CD1c-positive myeloid dendritic cell (primary cell): Measurements from ENCODE around the gene ABL1.

Source experiments
- DNase-seq: peaks from one replicate; pipeline ENCODE4 v3.0.0-alpha.2; 2016; ENCODE audit errors: extremely low spot score

Gene ABL1

DNA sequence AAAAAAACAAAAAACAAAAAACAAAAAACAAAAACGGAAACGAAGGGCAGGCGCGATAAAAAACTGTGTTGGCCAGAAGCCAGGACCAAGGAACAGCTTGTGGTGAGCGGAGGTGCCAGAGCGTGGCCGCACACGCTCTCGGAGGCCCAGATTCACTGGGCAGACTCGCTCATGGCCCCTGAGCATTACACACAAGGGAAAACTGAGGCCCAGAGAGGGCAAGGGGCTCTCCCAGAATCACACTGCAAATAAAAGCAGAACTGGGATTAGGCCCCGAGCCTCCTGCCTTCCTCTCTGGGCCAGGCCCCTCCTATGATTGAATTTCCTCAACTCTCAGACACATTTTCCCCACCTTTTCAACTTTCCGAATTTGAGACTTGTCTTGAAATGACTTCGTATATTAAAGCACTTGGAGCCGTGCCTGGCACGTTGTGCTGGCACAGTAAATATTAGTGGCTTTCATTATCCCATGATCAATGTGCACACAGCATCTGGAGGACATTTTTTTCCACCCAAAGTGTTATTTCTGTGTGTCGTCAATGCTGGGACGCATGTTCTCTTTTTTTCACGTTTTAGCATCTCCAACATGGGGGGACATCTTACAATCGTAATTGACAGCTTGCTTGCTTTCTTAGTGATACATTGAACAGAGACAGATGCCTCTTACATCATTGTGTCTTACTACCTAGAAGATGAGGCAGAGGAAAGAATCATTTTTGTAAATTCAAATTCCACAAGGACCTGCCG is 96.6 kb downstream of the ABL1 start:
- DNase-seq: no peak

DNA sequence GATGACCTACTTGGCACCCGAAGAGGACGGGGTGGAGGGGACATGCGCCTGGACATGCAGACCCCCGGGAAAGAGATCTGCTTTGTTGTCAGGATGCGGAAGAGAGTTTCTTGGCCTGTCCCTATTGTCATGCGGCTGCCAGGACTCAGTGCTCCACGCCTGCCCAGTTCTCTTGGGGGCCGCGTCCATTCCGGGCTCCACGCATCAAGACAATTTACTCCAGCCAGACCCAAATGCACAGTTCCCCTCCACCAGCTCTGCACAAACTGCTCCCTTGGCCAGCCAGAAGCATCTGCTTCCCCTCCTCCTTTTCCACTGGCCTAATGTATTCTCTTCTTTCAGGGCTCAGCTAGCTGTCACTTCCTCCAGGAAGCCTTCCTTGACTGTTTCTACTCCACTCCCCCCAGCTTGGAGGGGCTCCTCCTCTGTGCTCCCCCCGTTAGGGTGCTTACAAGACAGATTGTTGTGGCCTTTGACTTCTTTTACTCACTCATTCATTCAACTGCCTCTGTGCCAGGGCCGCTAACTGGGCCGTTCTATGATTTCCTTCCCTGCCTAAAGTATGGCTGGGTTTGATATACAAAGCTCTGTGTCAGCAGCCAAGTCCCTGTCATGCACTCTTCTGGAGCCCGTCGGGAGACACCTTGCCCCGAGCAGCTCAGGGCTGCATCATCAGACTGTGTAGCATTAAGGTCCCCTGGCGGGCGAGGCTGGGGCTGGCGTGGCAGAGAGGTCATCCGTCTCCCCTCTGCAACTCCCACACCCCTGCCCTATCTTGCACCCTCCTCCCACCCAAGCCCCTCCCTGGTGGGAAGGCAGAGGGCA is 97.4 kb downstream of the ABL1 start:
- no peak for DNase-seq

DNA sequence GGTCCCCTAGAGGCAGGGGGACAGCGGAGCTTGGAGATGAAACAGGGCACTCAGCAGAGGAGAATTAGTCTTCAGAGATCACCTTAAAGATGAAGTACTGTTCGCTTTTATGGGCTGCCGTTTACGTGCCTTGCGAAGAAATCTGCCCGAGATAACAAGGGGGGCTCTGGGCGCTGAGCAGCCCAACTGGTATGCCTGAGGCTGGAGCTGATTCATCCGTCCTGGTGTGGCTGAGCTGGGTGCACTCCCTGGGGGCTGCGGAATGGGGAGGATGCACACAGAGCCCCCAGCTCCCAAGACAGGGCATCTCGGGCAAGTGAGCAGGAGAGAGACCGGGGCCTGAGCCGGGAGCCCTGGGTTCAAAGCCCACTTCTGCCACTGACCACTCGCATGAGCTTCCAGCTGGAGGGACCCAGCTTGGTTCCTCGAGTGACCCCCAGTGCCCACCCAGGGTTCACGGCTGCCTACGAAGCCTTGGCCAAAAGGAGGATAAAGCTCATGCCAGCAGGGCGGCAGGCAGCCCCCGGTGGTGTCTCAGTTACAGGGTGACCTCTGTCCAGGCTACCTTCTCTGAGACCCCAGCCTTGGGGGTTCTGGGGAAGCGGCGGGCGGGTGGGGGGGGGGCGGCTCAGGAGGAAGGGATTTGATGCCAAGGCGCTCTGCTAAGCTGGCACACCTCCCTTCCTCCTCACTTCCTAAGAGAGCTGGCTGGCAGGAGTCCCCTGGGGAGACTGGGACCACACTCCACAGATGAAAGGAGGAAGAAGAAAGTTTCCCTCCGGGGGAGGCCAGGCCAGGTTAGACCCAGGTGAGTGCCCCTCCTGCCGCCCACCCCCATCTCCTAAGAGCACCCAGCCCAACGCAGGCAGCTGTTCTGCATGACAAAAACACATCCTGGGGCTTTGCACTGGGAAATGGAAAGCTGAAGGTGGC is 98.3 kb downstream of the ABL1 start:
- no peak for DNase-seq

DNA sequence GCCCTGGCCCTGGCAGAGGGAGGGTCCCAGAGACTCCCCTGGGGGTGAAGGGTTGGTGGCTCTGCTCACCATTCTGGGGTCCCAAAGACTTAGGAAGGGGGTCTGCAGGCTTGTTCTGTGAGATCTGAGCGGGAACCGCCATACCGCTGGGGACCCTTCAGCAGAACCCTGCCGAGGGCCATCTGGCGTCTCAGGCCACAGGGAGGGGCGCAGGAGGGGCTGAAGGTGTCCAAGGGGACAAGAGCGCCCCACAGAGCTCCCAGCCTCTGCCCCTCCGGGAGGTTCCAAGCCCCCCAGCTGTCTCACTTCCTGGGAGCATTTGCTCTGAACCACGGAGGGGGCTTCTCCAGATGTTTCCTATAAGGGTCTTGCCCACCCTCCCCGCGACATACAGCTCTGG is 99.2 kb downstream of the ABL1 start:
- no peak for DNase-seq

DNA sequence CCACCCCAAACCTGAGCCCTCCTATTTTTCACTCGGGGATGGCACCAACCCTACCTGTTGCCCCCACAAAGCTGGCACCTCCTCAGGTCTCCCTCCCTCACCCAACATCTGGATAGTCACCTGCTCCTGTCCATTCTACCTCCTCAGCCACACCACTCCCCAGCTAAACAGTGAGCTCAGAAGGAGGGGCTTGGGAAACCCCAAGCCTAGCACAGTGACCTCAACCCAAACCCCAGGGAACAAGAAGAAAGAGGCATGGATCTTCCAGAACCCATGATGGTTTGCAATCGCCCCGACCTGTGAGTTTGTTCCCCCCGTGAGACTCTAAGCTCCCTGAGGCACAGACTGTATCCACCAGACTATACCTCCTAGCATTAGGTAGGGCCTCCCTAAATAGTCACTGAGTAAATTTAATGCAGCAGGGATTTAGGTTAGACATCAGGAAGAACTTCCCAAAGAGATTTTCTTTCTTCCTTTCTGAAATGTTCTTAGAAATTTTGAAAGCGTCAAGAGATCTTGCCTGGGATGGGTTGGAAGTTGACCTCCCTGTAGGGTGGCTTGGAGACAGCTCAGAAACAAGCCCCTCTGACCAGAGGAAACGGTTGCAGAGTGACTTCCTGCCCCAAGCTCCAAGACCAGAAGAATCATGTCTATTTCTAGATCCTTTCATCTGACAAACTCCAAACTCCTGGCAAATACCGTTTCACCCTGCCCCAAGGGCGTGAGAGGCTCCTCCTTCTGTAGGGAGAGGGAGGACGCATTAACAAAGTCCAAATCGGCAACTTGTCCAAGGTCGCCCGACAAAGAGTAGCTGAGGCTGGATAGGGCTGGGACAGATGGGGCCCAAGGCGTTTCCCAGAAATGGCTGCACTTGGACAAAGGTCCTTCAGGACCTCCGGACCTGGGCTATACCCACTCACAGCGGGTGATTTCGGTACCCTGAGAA is 99.9 kb downstream of the ABL1 start:
- DNase-seq: no peak

DNA sequence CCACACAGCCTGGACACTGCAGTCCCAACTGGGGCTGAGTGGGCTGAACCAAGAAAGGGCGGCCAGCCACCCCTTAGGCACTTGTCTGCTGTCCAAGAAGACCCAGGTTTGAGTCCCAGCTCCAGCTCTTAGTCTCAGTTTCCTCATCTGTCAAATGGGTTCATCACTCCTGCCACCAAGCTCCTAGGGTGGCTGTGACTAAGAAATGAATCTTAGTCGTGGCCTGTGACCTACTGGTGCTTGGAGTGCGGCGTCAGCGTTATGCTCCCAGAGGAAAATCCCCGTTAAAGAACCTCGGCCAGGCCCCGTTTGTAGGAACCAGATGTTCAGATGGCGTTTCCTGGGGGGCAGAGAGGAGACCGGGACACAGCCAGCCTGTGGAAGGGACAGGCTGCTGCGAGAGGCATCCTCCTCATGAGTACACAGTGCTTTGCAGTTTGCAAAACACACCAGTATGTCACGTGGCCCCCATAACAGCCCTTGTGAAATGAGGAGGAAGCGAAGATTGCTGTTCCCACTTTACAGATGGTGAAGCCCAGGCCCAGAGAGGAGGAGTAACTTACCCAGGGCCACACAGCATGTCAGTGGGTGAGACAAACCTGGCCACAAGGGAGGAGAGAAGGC is 100.7 kb downstream of the ABL1 start:
- no peak for DNase-seq

DNA sequence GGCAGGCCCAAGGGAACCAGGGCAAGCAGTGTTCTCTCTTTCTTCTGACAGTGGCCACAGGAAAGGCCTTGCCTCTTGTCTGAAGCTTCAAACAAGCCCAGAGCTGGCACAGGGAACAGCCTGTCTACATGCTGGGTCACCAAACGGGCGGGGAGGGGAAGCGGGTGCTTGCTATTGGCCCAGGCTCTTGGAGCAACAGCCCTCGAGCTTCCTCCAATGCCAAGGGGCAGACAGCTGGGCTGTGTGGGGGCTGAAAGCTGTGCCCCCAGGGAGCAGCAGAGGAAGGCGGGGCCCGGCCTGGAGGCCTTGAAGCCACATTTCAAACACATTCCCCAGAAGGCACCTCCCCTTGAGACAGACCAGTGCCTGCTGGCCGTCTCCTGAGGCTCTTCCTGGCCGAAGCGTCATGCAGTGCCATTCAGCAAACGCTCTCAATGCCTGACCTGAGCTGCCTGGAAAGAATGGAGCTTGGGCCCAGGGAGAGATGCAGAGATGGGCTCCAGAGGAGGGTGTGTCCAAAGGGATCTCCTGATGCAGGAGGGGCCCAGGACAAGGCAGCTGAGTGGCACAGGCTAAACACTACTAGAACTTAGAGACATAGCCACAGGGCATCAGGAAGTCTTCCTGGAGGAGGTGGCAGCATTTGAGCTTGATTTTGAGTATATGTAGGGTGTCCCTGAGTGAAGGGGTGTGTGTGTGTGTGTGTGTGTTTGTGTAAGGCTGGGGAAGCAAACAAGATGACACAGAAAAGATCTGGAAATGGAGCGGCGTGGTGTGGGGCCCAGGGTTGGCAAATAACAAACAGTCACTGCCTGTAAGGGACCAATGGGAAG is 101.4 kb downstream of the ABL1 start:
- DNase-seq: no peak
